ENCODE results near the gene SCARB1.

Gene SCARB1

DNA sequence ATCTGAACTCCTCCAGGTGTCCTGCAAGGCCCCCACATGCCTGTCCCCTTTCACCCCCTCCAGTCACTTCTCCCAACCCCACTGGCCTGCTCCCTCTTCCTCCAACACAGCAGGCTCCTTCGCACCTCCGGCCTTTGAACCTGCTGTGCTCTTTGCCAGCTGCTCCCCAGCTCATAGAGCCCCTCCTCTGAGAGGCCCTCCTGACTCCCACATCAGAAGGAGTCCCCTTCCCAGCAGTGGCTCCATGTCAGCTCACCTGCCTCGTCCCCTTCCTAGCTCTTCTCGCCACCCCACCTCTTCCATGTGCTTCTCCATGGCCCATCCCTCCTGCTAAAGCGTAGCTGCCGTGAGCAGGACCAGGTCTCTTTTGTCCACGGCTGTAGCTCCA is 22.1 kb downstream of the SCARB1 start:
- no peak for DNase-seq

DNA sequence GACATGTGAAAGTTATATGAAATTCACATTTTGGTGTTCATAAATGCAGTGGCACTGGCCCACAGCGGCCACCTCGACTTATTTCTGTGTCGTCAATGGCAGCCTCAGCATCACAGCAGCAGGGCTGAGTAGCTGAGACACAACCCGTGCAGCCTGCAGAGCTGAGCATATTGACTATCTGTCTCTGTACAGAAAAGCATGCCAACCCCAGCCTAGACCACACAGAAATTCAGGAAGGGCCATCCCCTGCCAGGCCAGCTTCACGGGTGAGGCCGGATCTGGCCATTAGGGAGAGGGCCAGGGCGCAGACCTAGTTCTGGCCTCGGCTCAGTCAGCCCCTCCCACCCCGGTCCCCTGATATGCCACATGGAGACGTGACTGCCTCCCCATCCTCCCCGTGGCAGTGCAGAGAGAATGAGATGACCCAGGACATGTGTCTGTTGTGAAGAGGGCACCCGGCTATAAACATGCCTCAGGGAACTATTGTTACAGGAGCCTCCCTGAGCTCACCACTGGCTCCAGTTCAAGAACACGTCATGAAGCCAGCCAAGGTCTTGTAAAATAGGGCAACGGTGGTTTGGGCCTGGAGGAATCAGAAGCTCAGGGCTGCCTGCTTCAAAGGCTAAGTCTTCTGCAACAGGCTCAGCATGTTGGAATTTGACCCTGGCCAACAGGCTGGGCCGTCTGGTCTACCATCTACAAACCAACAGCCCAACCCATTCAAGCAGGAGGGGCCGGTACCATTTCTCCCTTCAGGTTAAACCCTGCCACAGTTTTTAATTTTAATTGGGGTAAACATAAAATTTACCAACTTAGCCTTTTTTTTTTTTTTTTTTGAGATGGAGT is 25.5 kb downstream of the SCARB1 start:
- DNase-seq = no peak

DNA sequence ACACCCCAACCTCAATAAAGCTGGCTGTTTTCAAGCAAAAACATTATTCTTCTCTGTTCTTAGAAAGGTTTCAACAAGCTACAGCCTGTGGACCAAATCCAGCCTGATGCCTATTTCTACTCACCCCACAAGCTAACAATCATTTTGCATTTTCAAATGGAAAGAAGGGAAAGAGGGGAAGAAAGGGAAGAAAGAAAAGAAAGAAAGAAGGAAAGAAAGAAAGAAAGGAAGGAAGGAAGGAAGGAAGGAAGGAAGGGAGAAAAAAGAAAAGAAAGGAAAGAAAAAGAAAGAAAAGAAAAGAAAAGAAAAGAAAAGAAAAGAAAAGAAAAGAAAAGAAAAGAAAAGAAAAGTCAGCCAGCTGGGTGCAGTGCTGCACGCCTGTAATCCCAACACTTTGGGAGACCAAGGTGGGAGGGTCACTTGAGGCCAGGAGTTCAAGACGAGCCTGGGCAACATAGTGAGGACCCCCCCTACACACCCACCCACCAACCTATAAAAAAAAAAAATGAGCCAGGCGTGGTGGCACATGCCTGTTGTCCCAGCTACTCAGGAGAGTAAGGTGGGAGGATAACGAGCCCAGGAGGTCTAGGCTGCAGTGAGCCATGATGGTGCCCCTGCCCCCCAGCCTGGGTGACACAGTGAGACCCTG is 26.3 kb downstream of the SCARB1 start:
- no peak for DNase-seq

- DNase-seq = no peak
These were observed 26.9 kb downstream of the SCARB1 start for GRCh38 chr12:124836759-124837158.

- no peak for DNase-seq
These were observed 27.8 kb downstream of the SCARB1 start for GRCh38 chr12:124835656-124836410.

- DNase-seq = no peak
These were observed 28.8 kb downstream of the SCARB1 start for GRCh38 chr12:124834822-124835221.

GRCh38 chr12:124833693-124834122 is 30.0 kb downstream of the SCARB1 start:
- DNase-seq = no peak

DNA sequence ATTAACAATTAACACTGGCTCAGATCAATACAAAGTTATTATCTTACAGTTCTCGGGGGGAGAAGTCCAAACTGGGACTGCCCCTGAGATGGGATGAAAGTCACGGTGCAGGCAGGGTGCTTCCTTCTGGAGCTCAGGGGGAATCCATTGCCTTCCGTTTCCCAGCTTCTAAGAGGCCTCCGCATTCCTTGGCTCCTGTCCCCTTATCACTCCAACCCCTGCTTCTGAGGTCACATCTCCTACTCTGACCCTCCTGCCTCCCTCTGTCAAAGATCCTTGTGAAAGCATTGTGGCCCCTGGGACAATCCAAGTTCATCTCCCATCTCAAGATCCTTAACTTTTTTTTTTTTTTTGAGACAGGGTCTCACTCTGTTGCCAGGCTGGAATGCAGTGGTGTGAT is 30.8 kb downstream of the SCARB1 start:
- no peak for DNase-seq

DNA sequence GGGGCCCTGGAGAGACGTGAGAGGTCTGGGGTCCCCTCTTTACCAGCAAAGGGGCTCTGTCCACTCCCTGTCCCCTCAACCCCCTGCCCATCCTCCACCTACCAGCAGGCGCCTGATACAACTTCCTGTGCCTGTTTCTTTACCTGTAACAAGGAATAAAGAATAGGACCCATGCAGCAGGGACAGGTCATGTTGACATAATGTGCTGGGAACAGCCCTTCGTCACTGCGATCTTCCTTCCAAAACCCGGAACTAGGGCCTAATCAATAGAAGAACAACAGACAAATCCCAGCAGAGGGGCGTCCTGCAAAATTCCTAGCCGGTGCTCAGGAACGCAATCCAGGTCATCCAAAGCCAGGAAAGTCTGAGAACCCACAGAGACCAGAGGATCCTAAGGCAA is 32.1 kb downstream of the SCARB1 start:
- no peak for DNase-seq

DNA sequence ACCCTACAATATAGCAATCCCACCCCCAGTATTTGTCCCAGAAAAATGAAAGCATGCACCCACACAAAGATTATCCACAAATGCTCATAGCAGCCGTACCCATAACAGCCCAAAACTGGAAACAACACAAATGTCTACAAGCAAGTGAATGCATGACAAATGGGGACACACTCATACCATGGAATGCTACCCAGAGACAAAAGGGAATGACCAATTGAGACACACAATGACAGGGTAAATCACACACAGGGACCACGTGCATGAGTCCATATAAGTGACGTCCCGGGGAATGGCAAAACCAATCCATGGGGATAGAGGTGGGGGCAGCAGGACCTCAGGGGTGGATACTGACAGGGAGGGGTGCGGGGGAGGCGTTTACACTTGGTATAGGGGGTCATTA is 33.4 kb downstream of the SCARB1 start:
- no peak for DNase-seq

- DNase-seq = no peak
These were observed 33.9 kb downstream of the SCARB1 start for GRCh38 chr12:124829708-124830304.

DNA sequence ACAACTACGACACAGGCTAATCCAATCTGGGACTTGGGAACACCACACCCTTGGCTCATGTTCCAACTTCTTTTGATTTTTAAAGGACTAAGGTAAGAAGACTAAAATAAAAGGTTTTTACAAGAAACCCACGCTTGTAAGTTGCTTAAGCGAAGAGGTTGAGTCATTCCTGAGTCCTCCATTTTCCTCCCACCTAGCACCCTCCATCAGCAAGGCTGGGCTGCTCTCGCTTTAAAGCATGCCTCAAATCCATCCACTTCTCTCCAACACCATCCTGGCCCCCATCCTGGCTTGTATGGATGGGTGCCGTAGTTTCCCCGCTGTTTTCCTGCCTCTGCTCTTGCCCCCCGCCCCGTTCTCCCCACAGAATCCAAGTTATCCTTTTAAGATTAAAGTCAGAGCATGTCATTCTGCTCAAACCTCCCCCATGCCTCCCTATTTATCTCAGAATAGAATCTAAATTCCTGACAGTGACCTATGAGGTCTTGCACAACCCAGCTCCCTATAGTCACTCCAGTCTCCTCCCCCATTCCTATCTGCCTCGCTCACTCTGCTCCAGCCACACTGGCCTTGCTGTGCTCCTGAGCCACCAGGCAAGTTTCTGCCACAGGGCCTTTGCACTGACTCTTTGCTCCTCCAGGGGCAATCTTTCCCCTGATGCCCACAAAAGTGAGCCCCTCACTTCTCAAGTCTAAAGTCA is 34.5 kb downstream of the SCARB1 start:
- DNase-seq = no peak

- no peak for DNase-seq
These were observed 35.2 kb downstream of the SCARB1 start for GRCh38 chr12:124828264-124829007.

- no peak for DNase-seq
These were observed 36.0 kb downstream of the SCARB1 start for GRCh38 chr12:124827588-124828184.

DNA sequence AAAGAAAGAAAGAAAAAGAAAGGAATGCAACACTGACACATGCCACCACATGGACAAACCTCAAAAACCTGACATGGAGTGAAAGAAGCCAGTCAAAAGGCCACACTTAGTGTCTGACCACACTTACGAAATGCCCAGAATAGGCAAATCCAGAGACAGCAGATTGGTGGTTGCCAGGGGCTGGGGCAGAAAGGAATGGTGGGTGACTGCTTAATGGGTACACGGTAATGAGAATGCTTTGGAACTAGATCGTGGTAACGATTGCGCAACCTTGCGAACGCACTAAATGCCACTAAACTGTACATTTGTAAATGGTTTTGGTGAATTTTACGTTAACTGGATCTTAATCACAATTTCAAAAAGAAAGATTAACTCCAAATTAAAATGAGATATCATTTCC is 39.5 kb downstream of the SCARB1 start:
- DNase-seq = no peak

GRCh38 chr12:124823272-124823970 is 40.2 kb downstream of the SCARB1 start:
- no peak for DNase-seq

DNA sequence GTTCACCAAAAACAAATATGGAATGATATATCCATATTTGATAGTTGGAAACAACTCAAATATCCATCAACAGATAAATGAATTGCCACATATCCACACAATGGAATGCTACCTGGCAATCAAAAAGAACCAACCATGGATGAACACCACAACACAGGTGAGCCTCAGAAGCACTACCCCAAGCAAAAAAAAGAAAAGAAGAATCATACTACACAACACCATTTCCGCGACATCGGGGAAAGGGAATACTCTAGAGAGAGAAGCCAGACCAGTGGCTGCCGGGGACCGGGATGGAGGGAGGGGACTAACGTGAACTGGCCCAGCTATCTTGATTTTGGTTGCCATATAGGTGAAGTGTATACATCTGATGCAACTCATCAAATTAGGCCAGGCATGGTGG is 41.4 kb downstream of the SCARB1 start:
- no peak for DNase-seq

DNA sequence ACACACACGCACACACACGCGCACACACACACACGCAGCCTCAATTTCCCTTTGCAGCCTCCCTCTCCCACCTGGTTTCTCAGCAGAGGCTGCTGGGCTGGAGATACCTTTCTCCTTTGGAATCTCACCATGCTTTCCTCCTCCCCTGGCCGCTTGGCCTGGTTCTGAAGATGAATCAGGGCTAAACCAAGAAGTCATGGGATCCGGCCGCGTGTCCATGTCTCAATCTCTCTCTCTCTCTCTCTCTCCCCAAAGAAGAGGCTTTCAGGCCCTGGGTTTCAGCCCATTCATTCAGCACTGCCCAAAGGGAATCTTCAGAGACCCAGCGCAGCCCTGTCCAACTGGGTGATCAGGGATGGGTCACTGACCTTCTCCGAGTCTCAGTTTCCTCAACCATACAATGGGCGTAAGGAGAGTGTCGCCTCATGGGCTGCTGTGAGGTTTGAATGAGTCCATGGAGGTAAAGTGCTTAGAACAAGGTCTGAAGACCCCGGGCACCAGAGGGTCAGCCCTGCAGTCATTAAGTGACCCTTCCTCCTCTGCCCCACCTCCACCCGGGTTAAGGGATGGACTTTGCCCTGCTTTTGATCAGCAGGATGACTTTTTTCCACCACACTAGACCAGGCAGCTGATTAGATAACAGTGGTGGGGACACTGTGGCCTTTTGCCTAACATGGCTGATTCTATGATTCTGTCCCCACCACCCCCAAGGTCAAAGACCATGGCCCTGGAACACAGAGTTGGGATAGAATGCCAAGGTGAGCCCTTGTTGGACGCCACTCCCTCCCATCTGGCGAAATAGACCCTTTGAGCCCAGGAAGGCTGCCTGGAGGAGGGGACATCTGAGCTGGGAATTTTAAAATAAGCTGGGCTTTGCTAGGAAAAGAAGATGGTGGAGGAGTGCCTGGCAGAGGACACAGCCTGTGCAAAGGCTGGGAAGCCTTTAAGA is 42.1 kb downstream of the SCARB1 start:
- DNase-seq = no peak

DNA sequence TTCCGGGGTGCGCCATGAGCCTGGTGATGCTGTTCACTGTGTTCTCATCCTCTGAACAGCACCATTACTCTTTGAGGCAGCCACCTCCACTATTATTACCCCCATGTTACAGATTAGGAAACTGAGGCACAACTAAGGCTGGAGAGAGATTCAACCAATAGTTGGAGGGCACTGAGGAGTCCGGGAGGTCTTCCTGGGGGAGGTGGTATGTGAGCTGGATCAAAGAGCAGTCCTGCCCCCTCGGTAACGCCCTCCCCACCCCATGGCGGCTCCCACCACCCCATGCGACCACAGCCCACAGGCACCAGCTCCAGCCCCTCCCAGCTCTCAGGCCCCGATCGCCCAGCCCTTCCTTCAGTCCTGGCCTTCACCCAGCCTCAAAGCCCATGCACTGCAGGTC is 43.5 kb downstream of the SCARB1 start:
- DNase-seq = no peak

DNA sequence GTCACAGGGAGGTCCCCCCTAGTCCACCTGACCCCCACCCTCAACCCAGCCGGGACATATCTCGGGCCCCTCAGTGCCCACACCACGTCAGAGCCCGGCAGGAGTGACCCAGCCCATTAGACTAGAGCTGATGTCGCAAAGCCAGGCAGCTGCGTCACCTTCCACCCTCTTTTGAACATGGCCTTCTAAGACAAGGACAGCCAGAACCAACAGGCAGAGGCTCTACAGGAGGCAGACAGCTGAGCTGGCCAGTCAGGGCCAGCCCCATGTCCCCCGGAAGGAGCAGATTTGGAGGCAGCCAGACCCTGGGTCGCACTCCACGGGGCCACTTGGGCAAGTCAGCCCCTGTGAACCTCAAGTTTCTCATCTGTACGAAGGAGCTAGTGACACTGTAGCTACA is 44.1 kb downstream of the SCARB1 start:
- no peak for DNase-seq

Data from activated CD8-positive, alpha-beta memory T cell treated with anti-CD3 and anti-CD28 coated beads, Interleukin-2, amount 50 U/mL, for 48 hours (primary cell).